Coronary artery (tissue), 2 donors: ENCODE measurements around the gene DMGDH.

ENCODE experiments used
- DNase-seq: peaks from one replicate; pipeline ENCODE4 v3.0.0-alpha.2; 2017; ENCODE audit warnings: low spot score
- H3K27ac ChIP-seq, 2 donors: fragments of 200-600 bp; sonication (generic); one replicate each; pipeline ENCODE4 v1.5.1; 2016 to 2019
- H3K4me3 ChIP-seq: fragments of 200-600 bp; sonication (generic); 2 replicates; pipeline ENCODE4 v1.5.1; 2016; ENCODE audit warnings: mild to moderate bottlenecking, moderate library complexity
- TF ChIP-seq, protein P1 (sequence below): fragments of 200-600 bp; sonication (generic); IDR thresholded peaks from one replicate; pipeline ENCODE4 v1.5.1; 2019; ENCODE audit warnings: antibody characterized with exemption

DMGDH gene

DNA sequence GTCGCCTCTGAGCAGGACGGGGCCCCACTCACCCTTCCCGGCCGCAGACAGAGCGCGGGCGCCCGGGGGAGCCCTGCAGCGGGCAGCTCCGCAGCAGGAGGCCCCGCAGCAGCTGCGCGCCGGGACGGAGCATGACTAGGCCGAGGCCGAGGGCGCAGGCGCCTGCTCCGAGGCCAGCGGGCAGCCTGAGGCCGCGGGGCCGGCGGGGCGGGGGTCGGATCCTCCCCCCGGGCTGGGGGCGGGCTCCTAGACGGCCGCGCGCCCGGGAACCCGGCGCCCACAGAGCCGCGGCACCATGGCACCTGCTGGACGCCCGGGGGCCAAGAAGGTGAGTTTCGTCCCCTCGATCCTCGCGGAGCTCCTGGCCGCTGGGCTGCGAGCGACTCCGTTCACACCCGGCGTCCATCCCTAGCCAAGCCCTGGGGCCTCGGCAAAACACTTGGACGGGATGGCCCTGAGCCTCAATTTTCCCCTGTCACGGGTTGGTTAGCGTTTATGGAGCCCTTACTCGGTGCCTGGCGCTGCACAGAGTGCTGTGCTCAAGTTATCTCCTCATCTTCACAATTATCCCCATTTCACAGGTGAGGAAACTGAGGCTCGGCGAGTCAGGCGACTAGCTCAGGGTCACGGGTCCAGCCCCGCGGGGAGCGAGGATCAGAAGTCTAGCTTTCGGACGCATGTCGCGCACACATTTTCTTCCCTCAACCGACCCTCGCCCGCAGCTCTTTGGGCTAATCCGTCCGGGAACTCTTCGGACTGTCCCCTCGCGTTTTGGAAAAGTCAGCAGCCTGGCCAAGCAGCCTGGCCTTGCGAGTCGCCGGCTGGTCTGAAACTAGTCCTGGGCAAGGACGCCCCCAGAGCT is at the start of gene DMGDH, which contains the start of gene BHMT2:
Gene DMGDH (minus strand): TSS at position 187 of the 862 bp plus-strand sequence. CDS start 54 bp downstream, at position 133.
Gene BHMT2 (plus strand): TSS at position 280 of the 862 bp plus-strand sequence. CDS start 16 bp downstream, at position 296.
- DNase-seq, result no peak
- TF ChIP-seq, protein P1, sequence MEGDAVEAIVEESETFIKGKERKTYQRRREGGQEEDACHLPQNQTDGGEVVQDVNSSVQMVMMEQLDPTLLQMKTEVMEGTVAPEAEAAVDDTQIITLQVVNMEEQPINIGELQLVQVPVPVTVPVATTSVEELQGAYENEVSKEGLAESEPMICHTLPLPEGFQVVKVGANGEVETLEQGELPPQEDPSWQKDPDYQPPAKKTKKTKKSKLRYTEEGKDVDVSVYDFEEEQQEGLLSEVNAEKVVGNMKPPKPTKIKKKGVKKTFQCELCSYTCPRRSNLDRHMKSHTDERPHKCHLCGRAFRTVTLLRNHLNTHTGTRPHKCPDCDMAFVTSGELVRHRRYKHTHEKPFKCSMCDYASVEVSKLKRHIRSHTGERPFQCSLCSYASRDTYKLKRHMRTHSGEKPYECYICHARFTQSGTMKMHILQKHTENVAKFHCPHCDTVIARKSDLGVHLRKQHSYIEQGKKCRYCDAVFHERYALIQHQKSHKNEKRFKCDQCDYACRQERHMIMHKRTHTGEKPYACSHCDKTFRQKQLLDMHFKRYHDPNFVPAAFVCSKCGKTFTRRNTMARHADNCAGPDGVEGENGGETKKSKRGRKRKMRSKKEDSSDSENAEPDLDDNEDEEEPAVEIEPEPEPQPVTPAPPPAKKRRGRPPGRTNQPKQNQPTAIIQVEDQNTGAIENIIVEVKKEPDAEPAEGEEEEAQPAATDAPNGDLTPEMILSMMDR, result no peak
- H3K4me3 ChIP-seq, result peak within 1 kb of the TSS; percentile 66
- H3K27ac ChIP-seq, result no peak within 1 kb of the TSS

DNA sequence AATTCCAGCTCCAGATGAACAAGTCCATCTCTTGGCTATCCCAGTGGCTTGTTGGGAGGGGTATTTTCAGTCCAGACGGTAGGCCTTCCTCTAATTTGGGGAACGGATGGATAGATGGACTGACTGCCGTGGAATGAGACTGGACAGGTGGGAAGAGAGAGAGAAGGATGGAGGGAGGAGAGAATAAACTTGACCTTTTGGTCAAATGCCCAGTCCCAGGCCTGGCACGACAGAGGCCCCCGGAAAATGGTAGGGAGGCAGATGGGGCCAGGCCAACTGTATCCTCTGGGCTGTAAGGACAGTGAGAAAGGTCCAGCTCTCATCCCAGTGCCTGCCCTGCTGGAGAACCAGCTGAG is 43.2 kb upstream of the DMGDH start:
- TF ChIP-seq, protein P1, result no peak
- DNase-seq, result no peak
- H3K4me3 ChIP-seq, result no peak overlapping the region
- H3K27ac ChIP-seq, result no peak overlapping the region

DNA sequence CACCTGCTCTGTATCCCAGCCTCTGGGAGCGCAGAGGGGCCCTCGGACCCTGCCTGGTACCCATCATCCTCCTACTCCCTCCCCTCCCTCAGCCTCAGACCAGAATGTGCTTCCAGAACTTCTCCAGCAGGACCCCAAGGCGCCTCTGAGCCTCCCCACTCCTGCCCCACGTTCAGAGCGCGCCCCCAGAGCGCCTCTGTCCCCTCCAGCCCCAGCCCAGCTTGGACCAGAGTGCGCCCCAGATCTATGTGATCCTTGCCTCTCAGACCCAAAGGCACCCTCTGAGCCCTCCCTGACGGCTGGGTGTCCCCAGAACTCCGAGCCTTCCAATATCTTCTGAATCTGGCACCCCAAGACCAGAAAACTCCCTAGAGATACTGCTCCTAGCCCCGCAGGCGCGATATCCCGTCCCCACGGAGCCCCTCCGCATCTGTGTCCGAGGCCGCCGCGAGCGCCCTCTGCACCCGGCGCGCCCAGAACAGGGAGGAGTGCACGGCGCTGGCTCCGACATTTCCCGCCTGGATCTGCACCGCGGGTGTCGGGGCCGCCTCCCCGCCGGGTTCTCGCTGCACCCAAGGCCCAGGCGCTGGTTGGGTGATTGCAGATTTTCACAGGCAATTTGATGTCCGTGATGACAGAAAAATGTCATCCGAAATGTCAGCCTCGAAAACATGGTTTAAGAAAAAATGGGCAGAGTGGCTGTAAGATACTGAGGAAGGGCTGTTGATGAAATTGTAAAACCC is 42.7 kb upstream of the DMGDH start:
- Histone ChIP-seq H3K4me3 (peak overlapping the region; percentile 14), H3K27ac (no peak overlapping the region)
- TF ChIP-seq, protein P1, result no peak
- DNase-seq, result no peak

DNA sequence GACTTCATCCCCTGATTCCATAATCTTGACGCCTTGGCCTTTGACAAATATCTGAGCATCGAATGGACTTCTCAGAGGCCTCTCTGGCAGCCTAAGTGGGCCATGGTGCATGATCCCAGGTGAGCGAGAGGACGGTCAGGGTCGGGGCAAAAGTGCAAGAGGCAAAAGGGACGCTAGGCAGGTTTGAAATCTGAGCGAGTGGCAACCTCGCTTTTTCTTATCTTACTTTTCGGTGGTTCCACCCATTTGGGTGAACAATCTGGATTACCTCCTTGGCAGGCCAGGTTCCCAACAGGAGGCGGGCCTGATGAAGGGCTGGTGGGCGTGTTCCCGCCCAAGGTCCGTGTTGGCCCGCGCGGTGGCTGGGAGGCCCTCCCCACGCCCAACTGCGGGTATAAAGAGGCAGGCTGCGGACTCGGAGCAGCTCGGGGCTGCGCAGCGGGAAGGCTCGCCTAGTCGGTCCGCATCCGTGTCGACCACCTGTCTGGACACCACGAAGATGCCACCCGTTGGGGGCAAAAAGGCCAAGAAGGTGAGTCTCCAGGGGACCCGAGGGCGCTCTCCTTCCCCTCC is 42.0 kb upstream of the DMGDH start, which contains the start of gene BHMT:
Gene BHMT (plus strand): TSS at position 423 of the 573 bp plus-strand sequence. CDS start 77 bp downstream, at position 500.
- DNase-seq, result no peak
- TF ChIP-seq, protein P1, result no peak
- no peak within 1 kb of the TSS for H3K27ac ChIP-seq
- peak within 1 kb of the TSS; percentile 14 for H3K4me3 ChIP-seq

DNA sequence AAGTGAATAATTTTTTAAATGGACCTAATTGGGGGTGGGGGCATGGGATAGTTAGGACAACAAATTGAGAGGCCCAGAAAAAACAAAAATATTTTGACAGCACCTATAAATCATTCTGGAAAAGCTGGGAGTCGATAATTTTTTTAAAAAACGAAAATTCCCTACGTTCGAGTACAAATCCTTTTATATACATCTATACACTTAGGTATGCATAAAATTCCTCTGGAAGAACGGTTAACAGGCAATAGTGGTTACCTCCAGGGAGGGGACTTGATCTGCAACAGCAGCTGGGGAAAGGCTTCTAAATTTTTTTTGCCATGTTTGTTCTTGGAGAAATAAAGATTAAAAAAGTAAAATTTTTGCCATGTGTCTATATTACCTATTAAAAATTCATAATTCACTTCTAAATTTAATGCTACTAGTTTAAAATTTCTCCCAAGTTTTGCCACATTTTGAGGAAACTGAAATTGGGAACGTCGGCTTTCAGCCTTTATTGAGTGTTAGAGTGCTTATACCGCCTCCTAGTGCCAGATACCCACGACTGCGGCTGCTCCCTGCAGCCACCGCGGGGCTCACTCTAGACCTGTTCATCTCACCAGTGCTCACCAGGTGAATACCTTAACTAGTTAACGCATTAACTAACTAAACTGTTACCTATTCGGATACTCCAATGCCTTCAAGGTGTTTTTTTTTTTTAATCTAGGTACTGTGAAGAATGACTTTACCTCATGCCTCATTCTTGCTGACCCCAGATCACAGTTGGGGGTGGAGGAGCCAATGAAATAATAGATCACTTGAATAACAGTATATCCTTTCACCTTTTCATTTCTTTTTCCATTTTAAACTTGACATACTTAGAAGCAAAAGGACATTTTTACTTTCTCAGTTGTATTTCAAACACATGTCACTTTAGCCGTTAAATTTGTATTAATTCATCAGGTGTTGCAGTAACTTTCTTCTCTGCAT is 40.3 kb upstream of the DMGDH start:
- Histone ChIP-seq H3K4me3 (no peak overlapping the region), H3K27ac (no peak overlapping the region)
- TF ChIP-seq, protein P1, result no peak
- no peak for DNase-seq

DNA sequence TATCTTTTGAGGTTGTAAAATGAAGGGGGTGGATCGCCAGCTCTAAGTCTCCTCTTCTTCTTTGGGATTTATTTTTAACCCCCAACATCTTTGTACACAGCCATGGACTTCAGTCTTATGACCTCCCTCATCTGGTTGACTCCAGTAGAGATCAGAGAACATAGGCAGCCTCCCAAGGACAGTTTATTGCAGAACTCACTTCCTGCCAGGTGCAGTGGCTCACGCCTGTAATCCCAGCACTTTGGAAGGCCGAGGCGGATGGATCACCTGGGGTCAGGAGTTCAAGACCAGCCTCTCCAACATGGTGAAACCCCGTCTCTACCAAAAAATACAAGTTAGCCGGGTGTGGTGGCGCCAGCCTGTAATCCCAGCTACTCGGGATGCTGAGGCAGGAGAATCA is 39.3 kb upstream of the DMGDH start:
- TF ChIP-seq, protein P1, result no peak
- H3K4me3 ChIP-seq, result no peak overlapping the region
- no peak for DNase-seq
- H3K27ac ChIP-seq, result no peak overlapping the region
